Suprapubic skin (tissue), 4 donors: ENCODE data around the gene STON2. TPM values are rescaled to one million over a fixed set of nuclear protein-coding genes. Genes with fewer than 3 reads are reported as not detected.

Source experiments
- DNase-seq, 2 donors: peaks; one replicate each; pipeline ENCODE4 v3.0.0-alpha.2; 2019; ENCODE audit warnings: low spot score in 2 of 2
- H3K27ac ChIP-seq: fragments of 200-600 bp; sonication (generic); one replicate; pipeline ENCODE4 v1.5.1; 2019
- H3K27me3 ChIP-seq: fragments of 200-600 bp; sonication (generic); one replicate; pipeline ENCODE4 v1.5.1; 2019
- H3K36me3 ChIP-seq: fragments of 200-600 bp; sonication (generic); one replicate; pipeline ENCODE4 v1.5.1; 2019
- H3K4me1 ChIP-seq: fragments of 200-600 bp; sonication (generic); one replicate; pipeline ENCODE4 v1.5.1; 2019
- H3K4me3 ChIP-seq: fragments of 200-600 bp; sonication (generic); one replicate; pipeline ENCODE4 v1.5.1; 2019; ENCODE audit warnings: mild to moderate bottlenecking
- H3K9me3 ChIP-seq: fragments of 200-600 bp; sonication (generic); one replicate; pipeline ENCODE4 v1.5.1; 2019
- CTCF ChIP-seq, 2 donors: fragments of 200-600 bp in 1 of 2; fragments of 450-650 bp in 1 of 2; sonication (generic) in 1 of 2; IDR thresholded peaks; one replicate each; pipeline ENCODE4 v1.5.1; 2016 to 2019; ENCODE audit warnings: antibody characterized with exemption in 2 of 2, mild to moderate bottlenecking in 1 of 2, moderate library complexity in 1 of 2
- EP300 ChIP-seq: sonication (generic); formaldehyde crosslinking; IDR thresholded peaks from one replicate; pipeline ENCODE4 v1.6.1; 2017; ENCODE audit warnings: antibody characterized with exemption
- POLR2A ChIP-seq, 2 donors: fragments of 450-650 bp; IDR thresholded peaks; one replicate each; pipeline ENCODE4 v1.6.1; 2017; ENCODE audit warnings: antibody characterized with exemption in 2 of 2, mild to moderate bottlenecking in 2 of 2, moderate library complexity in 2 of 2
- POLR2AphosphoS5 ChIP-seq, 3 donors: sonication (generic); formaldehyde crosslinking; IDR thresholded peaks; one replicate each; pipeline ENCODE4 v1.6.1; 2017; ENCODE audit warnings: antibody characterized with exemption in 3 of 3
- WGBS: methylation state at CpG from one replicate; pipeline ENCODE4 v1.1.5; 2018; 5-methylcytosine and 5-hydroxymethylcytosine counted together
- total RNA-seq, 4 donors: library from RNA; depleted of rRNA; stranded (reverse); fragments of >200 nt; gene quantifications; one replicate each; pipeline ENCODE4 v1.1.0, GENCODE V29; 2016

STON2 gene
- total RNA-seq, 4 donors from 2014 or later, result 19.1 to 39.5 (median 22.8) TPM

- DNase-seq, result no peak
- H3K36me3 ChIP-seq, result no peaks in the 10 kb centered on the region
- TF ChIP-seq EP300 (no peak), POLR2A (IDR thresholded peaks at IDR 0.05) (no peak), CTCF (IDR thresholded peaks at IDR 0.05) (no peak), POLR2AphosphoS5 (IDR thresholded peaks at IDR 0.05) (no peak)
- no peak overlapping the region for H3K4me3 ChIP-seq
- H3K27me3 ChIP-seq, result no peaks in the 10 kb centered on the region
- H3K4me1 ChIP-seq, result peaks cover 46% of the 10 kb centered on the region
- H3K9me3 ChIP-seq, result no peaks in the 10 kb centered on the region
- WGBS, result 28% methylated on average over 3 of the region's 3 CpGs
- peak overlapping the region; percentile 48 for H3K27ac ChIP-seq
Observed at GRCh38 chr14:81311141-81311540, 89.0 kb downstream of the STON2 start.

GRCh38 chr14:81310606-81311005, 89.5 kb downstream of the STON2 start:
- H3K4me3 ChIP-seq, result no peak overlapping the region
- TF ChIP-seq EP300 (no peak), POLR2A (IDR thresholded peaks at IDR 0.05) (no peak), POLR2AphosphoS5 (IDR thresholded peaks at IDR 0.05) (no peak), CTCF (IDR thresholded peaks at IDR 0.05) (no peak)
- no peaks in the 10 kb centered on the region for H3K27me3 ChIP-seq
- 79% methylated on average over 4 of the region's 4 CpGs for WGBS
- no peaks in the 10 kb centered on the region for H3K9me3 ChIP-seq
- no peak for DNase-seq
- no peak overlapping the region for H3K27ac ChIP-seq
- peaks cover 41% of the 10 kb centered on the region for H3K4me1 ChIP-seq
- H3K36me3 ChIP-seq, result no peaks in the 10 kb centered on the region

- TF ChIP-seq POLR2AphosphoS5 (IDR thresholded peaks at IDR 0.05) (no peak), CTCF (IDR thresholded peaks at IDR 0.05) (no peak)
- no peaks in the 10 kb centered on the region for H3K27me3 ChIP-seq
- H3K9me3 ChIP-seq, result no peaks in the 10 kb centered on the region
- DNase-seq, result no peak
- no peak overlapping the region for H3K4me3 ChIP-seq
- WGBS, result 68% methylated on average over 2 of the region's 2 CpGs
- H3K4me1 ChIP-seq, result peaks cover 36% of the 10 kb centered on the region
- H3K36me3 ChIP-seq, result no peaks in the 10 kb centered on the region
- H3K27ac ChIP-seq, result no peak overlapping the region
Observed at GRCh38 chr14:81309511-81309910, 90.6 kb downstream of the STON2 start.

GRCh38 chr14:81305743-81306142, 94.4 kb downstream of the STON2 start:
- Histone ChIP-seq H3K9me3 (no peaks in the 10 kb centered on the region), H3K27ac (no peak overlapping the region), H3K4me3 (no peak overlapping the region), H3K27me3 (no peaks in the 10 kb centered on the region), H3K4me1 (peaks cover 4% of the 10 kb centered on the region), H3K36me3 (no peaks in the 10 kb centered on the region)
- no peak for DNase-seq
- 83% methylated on average over 3 of the region's 3 CpGs for WGBS
- no peak for TF ChIP-seq EP300
- no peak for TF ChIP-seq CTCF (IDR thresholded peaks at IDR 0.05)

GRCh38 chr14:81305065-81305464, 95.1 kb downstream of the STON2 start:
- no peak for DNase-seq
- no peak overlapping the region for H3K27ac ChIP-seq
- no peaks in the 10 kb centered on the region for H3K36me3 ChIP-seq
- no peaks in the 10 kb centered on the region for H3K9me3 ChIP-seq
- WGBS, result 92% methylated on average over 4 of the region's 4 CpGs
- H3K4me3 ChIP-seq, result no peak overlapping the region
- peaks cover 4% of the 10 kb centered on the region for H3K4me1 ChIP-seq
- no peak for TF ChIP-seq EP300
- TF ChIP-seq POLR2AphosphoS5 (IDR thresholded peaks at IDR 0.05), result no peak
- no peak for TF ChIP-seq CTCF (IDR thresholded peaks at IDR 0.05)
- no peak for TF ChIP-seq POLR2A (IDR thresholded peaks at IDR 0.05)
- H3K27me3 ChIP-seq, result no peaks in the 10 kb centered on the region
